Endothelial cell of umbilical vein (primary cell): Measurements from ENCODE around the gene KCNIP3. TPM values are rescaled to one million over a fixed set of nuclear protein-coding genes. Genes with fewer than 3 reads are reported as not detected.

Experiments
- BruUV-seq: library from RNA; stranded (reverse); fragments of 400-500 nt; replicated peaks from 2 replicates; lab custom pipeline; 2021; lab: Mats Ljungman, UMichigan
- CTCF ChIA-PET: fragments of 300-600, 350-600 bp; sonication (Branson Sonifier 250); formaldehyde crosslinking; loops from one replicate; lab custom pipeline; 2021; ENCODE audit warnings: antibody characterized with exemption, inconsistent platforms; lab: Charles Lee
- POLR2A ChIA-PET: fragments of 300-600, 350-600 bp; sonication (Branson Sonifier 250); formaldehyde crosslinking; loops from one replicate; lab custom pipeline; 2021; ENCODE audit warnings: antibody characterized with exemption, inconsistent platforms; lab: Charles Lee
- DNase-seq: peaks from one replicate; pipeline ENCODE4 v3.0.0-alpha.2; 2011; ENCODE audit warnings: low read depth, low spot score
- FAIRE-seq: peaks from 2 replicates; lab custom pipeline; 2011; peaks lifted over from hg19 to GRCh38; lab: Jason Lieb, UNC
- H2AFZ ChIP-seq: 2 replicates; pipeline ENCODE4 v1.6.0; 2012; ENCODE audit warnings: low read depth, low read length, control low read depth, inconsistent platforms
- H3K27ac ChIP-seq: 2 replicates; pipeline ENCODE4 v1.5.1; 2011; ENCODE audit warnings: low read depth, mild to moderate bottlenecking, control low read depth, low read length, moderate library complexity; ENCODE audit not compliant: insufficient read depth
- H3K27me3 ChIP-seq, 2 experiments: 2 replicates each; pipeline versions ENCODE4 v1.6.0 to v1.6.1; 2011; ENCODE audit warnings: low read length in 2 of 2, mixed read lengths in 1 of 2; ENCODE audit not compliant: control insufficient read depth in 2 of 2, insufficient read depth in 2 of 2
- H3K36me3 ChIP-seq, 2 experiments: 2 replicates in 1 of 2; 3 replicates in 1 of 2; pipeline ENCODE4 v1.5.1; 2011; ENCODE audit warnings: low read length in 2 of 2, mild to moderate bottlenecking in 1 of 2, moderate library complexity in 1 of 2; ENCODE audit not compliant: control insufficient read depth in 2 of 2, insufficient read depth in 2 of 2; ENCODE audit errors: extremely low read depth in 1 of 2
- H3K4me1 ChIP-seq: 3 replicates; pipeline ENCODE4 v1.5.1; 2011; ENCODE audit warnings: mild to moderate bottlenecking, low read length; ENCODE audit not compliant: control insufficient read depth, insufficient read depth; ENCODE audit errors: extremely low read depth
- H3K4me2 ChIP-seq: 2 replicates; pipeline ENCODE4 v1.6.1; 2011; ENCODE audit warnings: low read length, control low read depth, mixed read lengths; ENCODE audit not compliant: insufficient read depth
- H3K4me3 ChIP-seq, 3 experiments: fragments of 200-600 bp in 1 of 3; sonication (generic), shearing (Covaris generic) in 1 of 3; replicated peaks in 1 of 3; 2 replicates each; pipeline ENCODE4 v1.5.1; 2011 to 2016; ENCODE audit warnings: control low read depth in 3 of 3, low read length in 3 of 3, mild to moderate bottlenecking in 2 of 3, inconsistent platforms in 1 of 3, low read depth in 1 of 3, moderate library complexity in 1 of 3; ENCODE audit not compliant: insufficient read depth in 1 of 3
- H3K79me2 ChIP-seq: 2 replicates; pipeline ENCODE4 v1.6.0; 2012; ENCODE audit warnings: low read length, inconsistent platforms; ENCODE audit not compliant: control insufficient read depth, insufficient read depth
- H3K9ac ChIP-seq: replicated peaks from 2 replicates; pipeline ENCODE3; 2011; ENCODE audit warnings: low read length, control low read depth; ENCODE audit not compliant: insufficient read depth; ENCODE audit errors: extremely low read depth
- H3K9me1 ChIP-seq: replicated peaks from 3 replicates; pipeline ENCODE4 v1.6.0; 2011; ENCODE audit warnings: mild to moderate bottlenecking, low read length; ENCODE audit not compliant: control insufficient read depth, insufficient read depth; ENCODE audit errors: extremely low read depth
- H3K9me3 ChIP-seq: replicated peaks from 2 replicates; pipeline ENCODE4 v1.5.1; 2012; ENCODE audit warnings: low read length, inconsistent platforms; ENCODE audit not compliant: control insufficient read depth, insufficient read depth
- H4K20me1 ChIP-seq: replicated peaks from 2 replicates; pipeline ENCODE3; 2011; ENCODE audit warnings: mild to moderate bottlenecking, low read length; ENCODE audit not compliant: control insufficient read depth, insufficient read depth; ENCODE audit errors: extremely low read depth
- CTCF ChIP-seq, 2 donors: IDR thresholded peaks; 1 replicate in 1 of 2; 2 replicates in 1 of 2; pipeline ENCODE4 v1.5.1; 2011; ENCODE audit warnings: low read length in 2 of 2, mild to moderate bottlenecking in 2 of 2, moderate library complexity in 2 of 2, control low read depth in 1 of 2, inconsistent platforms in 1 of 2, low read depth in 1 of 2; ENCODE audit not compliant: insufficient read depth in 1 of 2; ENCODE audit errors: extremely low read depth in 1 of 2
- EZH2 ChIP-seq: IDR thresholded peaks from 2 replicates; pipeline ENCODE4 v1.6.1; 2012; ENCODE audit warnings: borderline replicate concordance, low read depth, mild to moderate bottlenecking, moderate library complexity, low read length, inconsistent platforms; ENCODE audit not compliant: severe bottlenecking
- FOS ChIP-seq: IDR thresholded peaks from 2 replicates; pipeline ENCODE4 v1.6.1; 2011; ENCODE audit warnings: mild to moderate bottlenecking, low read length, moderate library complexity, borderline replicate concordance; ENCODE audit not compliant: insufficient read depth
- GATA2 ChIP-seq: IDR thresholded peaks from 2 replicates; pipeline ENCODE4 v1.7.0; 2011; ENCODE audit warnings: low read depth, mild to moderate bottlenecking, moderate library complexity, mixed read lengths, low read length; ENCODE audit not compliant: insufficient read length, insufficient read depth
- JUN ChIP-seq: IDR thresholded peaks from 2 replicates; pipeline ENCODE4 v1.6.1; 2011; ENCODE audit warnings: borderline replicate concordance, low read depth; ENCODE audit not compliant: insufficient read length, insufficient read depth
- MAX ChIP-seq: IDR thresholded peaks from 2 replicates; pipeline ENCODE4 v1.6.1; 2011; ENCODE audit not compliant: insufficient read depth, insufficient read length
- MYC ChIP-seq: IDR thresholded peaks from one replicate; pipeline ENCODE4 v1.6.1; 2011; ENCODE audit warnings: mild to moderate bottlenecking, low read depth, low read length
- POLR2A ChIP-seq: IDR thresholded peaks from 2 replicates; pipeline ENCODE4 v1.6.1; 2012; ENCODE audit warnings: low read depth, mild to moderate bottlenecking, control low read depth, low read length
- POLR2AphosphoS5 ChIP-seq: IDR thresholded peaks from 2 replicates; pipeline ENCODE4 v1.6.1; 2012; ENCODE audit warnings: low read depth, mild to moderate bottlenecking, control low read depth, low read length, moderate library complexity; ENCODE audit not compliant: insufficient read depth
- dilution Hi-C: fragments of 300-500 bp; cut with MboI; formaldehyde crosslinking; loops from one replicate; pipeline ENCODE4 v1.15.0; 2019; ENCODE audit warnings: low sequenced_read_pairs; ENCODE audit not compliant: extremely low pct_ligation_motif_present
- intact Hi-C: fragments of 100-400 bp; cut with micrococcal nuclease; formaldehyde crosslinking; loops from one replicate; pipeline ENCODE4 v1.10.0; 2022
- polyA plus RNA-seq, 4 experiments: library from polyadenylated mRNA; depleted of rRNA in 3 of 4; stranded (reverse) in 3 of 4; unstranded in 1 of 4; fragments of >200 nt; gene quantifications; 2 replicates each; pipeline versions ENCODE4 v1.2.1 to v1.2.3, GENCODE V29; 2011 to 2012; ENCODE audit warnings: missing spikeins in 1 of 4
- total RNA-seq: library from RNA; stranded (reverse); gene quantifications from 2 replicates; pipeline ENCODE4 v1.2.3, GENCODE V29; 2021

The KCNIP3 gene
- total and polyA plus RNA-seq, 2 donors (not counting 3 experiments of a cell fraction or from before 2014, with no cell fraction given): 0.12 to 0.62 TPM

DNA sequence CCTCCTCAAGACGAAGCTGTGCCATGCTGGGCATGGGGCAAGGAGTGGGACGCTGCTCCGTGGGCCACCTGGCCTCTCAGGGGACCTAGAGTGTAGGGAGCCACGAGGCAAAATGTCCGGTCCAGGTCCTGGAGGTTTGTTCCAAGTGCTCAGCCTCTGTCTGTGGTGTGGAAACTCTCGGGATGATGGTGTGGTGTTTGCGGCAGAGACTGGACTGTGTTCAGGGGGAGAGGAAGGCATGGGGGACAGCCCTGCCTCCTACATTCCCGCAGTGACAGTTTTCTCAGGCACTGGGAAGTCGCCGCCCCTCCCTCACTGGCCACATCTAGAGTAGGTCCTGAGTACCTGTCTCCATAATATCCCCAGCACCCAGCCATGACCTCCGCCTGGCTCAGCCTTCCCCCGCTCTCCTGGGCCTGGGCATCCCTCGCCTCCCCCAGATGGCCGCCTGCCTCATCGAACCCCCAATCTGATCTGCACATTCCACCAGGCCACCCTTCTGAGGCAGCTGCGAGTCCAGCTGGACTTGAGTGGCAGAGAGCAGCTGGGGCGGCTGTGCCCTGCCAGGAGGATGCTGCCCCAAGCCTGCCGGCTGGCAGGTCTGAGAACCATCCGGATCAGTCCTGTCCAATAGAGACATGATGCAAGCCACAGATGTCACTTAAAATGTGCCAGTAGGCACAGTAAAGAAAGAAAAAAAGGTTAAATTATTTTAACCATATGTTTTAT is 6.2 kb downstream of the KCNIP3 start:
- dilution Hi-C loops: no loop called here

More for the DNA sequence above, 6.2 kb downstream of the KCNIP3 start:
- Histone ChIP-seq H3K9me1 (no peaks in the 10 kb centered on the region), H3K4me2 (no peak overlapping the region), H3K9me3 (no peaks in the 10 kb centered on the region), H4K20me1 (no peaks in the 10 kb centered on the region), H2AFZ (no peak overlapping the region), H3K36me3 (no peaks in the 10 kb centered on the region), H3K79me2 (no peaks in the 10 kb centered on the region), H3K9ac (no peak overlapping the region), H3K4me3 (no peak overlapping the region), H3K27ac (no peak overlapping the region), H3K4me1 (no peaks in the 10 kb centered on the region), H3K27me3 (no peaks in the 10 kb centered on the region)
- ChIA-PET CTCF (no interaction called here), POLR2A (no interaction called here)
- DNase-seq (no peak), FAIRE-seq (no peak)
- intact Hi-C loops: no loop called here
- no TSS peak for BruUV-seq
- TF ChIP-seq GATA2: no peak
- TF ChIP-seq CTCF (IDR thresholded peaks at IDR 0.05; ENCODE audit: extremely low read depth in 1 of 2, insufficient read depth in 1 of 2, low read depth in 1 of 2, low read length in 2 of 2): no peak
- no peak for TF ChIP-seq POLR2A
- TF ChIP-seq JUN: no peak
- no peak for TF ChIP-seq POLR2AphosphoS5
- TF ChIP-seq MYC: no peak
- no peak for TF ChIP-seq MAX
- no peak for TF ChIP-seq EZH2
- TF ChIP-seq FOS: no peak
